IPS DF 6.9 (cell line): Measurements from ENCODE around the gene TMPRSS11F.

Experiments used
- DNase-seq: peaks from one replicate; pipeline ENCODE4 v3.0.0-alpha.2; 2013; ENCODE audit warnings: low read depth, low spot score
- H3K27ac ChIP-seq: one replicate; pipeline ENCODE4 v1.5.1; 2013; ENCODE audit warnings: low read length, control low read depth
- H3K27me3 ChIP-seq: 2 replicates; pipeline ENCODE4 v1.6.1; 2013; ENCODE audit warnings: mild to moderate bottlenecking, low read length; ENCODE audit not compliant: control insufficient read depth, insufficient read depth
- H3K36me3 ChIP-seq: 2 replicates; pipeline ENCODE4 v1.6.1; 2013; ENCODE audit warnings: low read length; ENCODE audit not compliant: control insufficient read depth, insufficient read depth
- H3K4me1 ChIP-seq: 2 replicates; pipeline ENCODE4 v1.6.1; 2013; ENCODE audit warnings: low read length; ENCODE audit not compliant: control insufficient read depth, insufficient read depth
- H3K4me3 ChIP-seq: 2 replicates; pipeline ENCODE4 v1.5.1; 2013; ENCODE audit warnings: mild to moderate bottlenecking, low read length
- H3K9me3 ChIP-seq: 2 replicates; pipeline ENCODE4 v1.6.1; 2013; ENCODE audit warnings: low read length, inconsistent platforms; ENCODE audit not compliant: control insufficient read depth, insufficient read depth
- WGBS: extraction: QIAGEN DNeasy Blood & Tissue Kit; methylation state at CpG from one replicate; pipeline ENCODE4 v1.1.7; 2013; ENCODE audit warnings: mixed read lengths, missing lambda C conversion rate; ENCODE audit not compliant: insufficient read length, insufficient coverage; 5-methylcytosine and 5-hydroxymethylcytosine counted together

TMPRSS11F gene

DNA sequence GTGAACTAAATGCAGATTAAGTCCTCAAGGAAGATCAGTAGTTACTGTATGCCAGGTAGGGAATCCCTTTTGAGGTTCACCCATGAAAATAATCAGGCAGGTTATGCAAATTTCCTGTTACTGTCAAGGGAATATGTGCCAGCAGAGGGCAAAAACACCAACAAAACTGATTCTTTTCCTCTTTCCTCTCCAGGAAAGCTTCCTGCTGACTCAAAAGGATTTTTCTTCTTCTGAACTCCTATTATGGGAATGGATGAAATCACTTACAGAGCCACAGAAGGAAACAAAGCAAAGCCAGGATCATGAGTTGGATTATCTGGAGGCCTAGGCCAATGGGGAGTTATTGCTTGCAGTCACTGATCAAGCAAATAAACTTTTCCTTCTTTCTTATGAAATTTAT is 49.7 kb downstream of the TMPRSS11F start:
- H3K9me3 ChIP-seq = no peaks in the 10 kb centered on the region
- no peaks in the 10 kb centered on the region for H3K36me3 ChIP-seq
- no peak overlapping the region for H3K4me3 ChIP-seq
- DNase-seq = no peak
- H3K27ac ChIP-seq = no peak overlapping the region
- no peaks in the 10 kb centered on the region for H3K27me3 ChIP-seq
- H3K4me1 ChIP-seq = no peaks in the 10 kb centered on the region

DNA sequence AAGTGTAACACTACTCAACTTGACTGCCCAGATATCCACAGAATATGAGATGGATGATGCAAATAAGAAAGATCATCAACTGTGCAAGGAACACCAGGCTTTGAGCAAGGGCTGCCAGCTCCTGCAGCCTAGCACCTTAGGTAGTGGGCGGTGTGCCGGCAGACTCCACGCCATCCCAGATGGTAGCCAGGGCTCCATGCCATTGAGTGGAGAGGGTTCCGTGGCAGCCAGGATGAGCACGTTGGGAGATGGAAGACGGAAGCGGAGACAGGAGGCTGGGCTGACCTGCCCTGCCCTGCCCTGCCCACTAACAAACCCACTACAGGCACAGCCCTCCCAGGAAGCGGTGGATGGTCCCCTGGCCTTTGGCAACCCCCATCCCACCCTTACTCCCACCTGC is 51.9 kb downstream of the TMPRSS11F start:
- Histone ChIP-seq H3K4me1 (peaks cover 1% of the 10 kb centered on the region; the same call in 1 of the 2 replicates), H3K9me3 (no peaks in the 10 kb centered on the region), H3K4me3 (no peak overlapping the region), H3K27me3 (no peaks in the 10 kb centered on the region), H3K36me3 (no peaks in the 10 kb centered on the region), H3K27ac (no peak overlapping the region)
- DNase-seq = no peak
- no CpG with 5 or more reads among the region's 8 CpGs for WGBS

DNA sequence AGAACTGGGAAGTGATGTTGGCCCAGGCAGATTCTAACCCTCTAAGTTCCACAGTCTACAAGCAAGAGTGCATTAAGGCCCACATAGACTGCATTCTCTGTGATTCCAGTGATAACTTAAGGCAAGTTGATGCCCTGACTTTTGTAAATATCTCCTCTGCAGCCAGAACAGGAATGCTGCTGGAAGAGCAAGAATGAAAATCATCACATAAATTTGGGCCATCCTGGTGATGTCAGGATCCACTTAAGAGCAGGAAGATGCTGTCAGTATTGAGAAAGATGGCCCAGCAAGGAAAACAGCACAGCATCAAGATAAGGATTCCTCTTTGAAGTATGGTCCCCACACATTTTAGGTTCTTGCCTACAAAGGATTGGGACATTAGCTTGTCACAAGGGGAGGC is 52.4 kb downstream of the TMPRSS11F start:
- H3K9me3 ChIP-seq = no peaks in the 10 kb centered on the region
- no peak overlapping the region for H3K4me3 ChIP-seq
- H3K27ac ChIP-seq = no peak overlapping the region
- H3K27me3 ChIP-seq = no peaks in the 10 kb centered on the region
- peaks cover 1% of the 10 kb centered on the region; the same call in 1 of the 2 replicates for H3K4me1 ChIP-seq
- H3K36me3 ChIP-seq = no peaks in the 10 kb centered on the region
- no peak for DNase-seq

DNA sequence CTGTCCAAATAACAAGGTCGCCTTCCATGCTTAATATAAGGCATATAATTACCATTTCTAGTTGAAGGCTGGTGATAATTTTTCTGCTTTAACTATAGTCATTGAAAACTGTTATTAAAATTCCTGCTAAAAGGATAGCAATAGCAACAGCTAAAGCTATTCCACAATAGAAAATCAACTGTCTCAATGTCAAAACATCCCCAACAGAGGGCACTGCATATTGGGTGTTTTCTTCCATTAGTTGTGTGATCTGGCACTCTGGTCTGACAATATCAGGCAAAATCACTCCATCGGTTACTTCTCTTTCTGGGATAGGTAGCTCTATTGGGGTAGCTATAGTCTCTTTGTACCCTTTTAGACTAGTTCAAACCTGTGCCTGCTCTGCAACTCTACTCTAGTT is 53.5 kb downstream of the TMPRSS11F start:
- Histone ChIP-seq H3K36me3 (no peaks in the 10 kb centered on the region), H3K27ac (no peak overlapping the region), H3K4me1 (peaks cover 1% of the 10 kb centered on the region; the same call in 1 of the 2 replicates), H3K4me3 (no peak overlapping the region), H3K27me3 (no peaks in the 10 kb centered on the region), H3K9me3 (no peaks in the 10 kb centered on the region)
- no CpG with 5 or more reads among the region's 2 CpGs for WGBS
- DNase-seq = no peak

DNA sequence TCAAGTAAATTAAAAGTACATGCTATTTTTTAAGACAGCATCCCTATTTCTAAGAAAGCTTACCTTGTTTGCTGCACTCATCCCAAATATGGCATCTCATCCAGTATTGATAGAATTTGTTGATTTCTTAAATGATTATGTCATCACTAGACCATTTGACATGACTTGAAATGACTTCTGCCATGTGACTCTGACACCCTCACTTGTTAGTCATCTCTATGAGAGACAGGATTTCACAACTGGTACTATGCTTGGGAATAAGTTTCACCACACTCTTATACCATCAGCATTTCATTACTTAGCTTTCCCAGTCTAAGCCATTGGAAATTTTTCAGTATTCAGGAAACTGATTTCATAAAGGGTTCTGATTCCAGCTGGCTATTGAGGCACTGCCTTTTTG is 55.3 kb downstream of the TMPRSS11F start:
- peaks cover 1% of the 10 kb centered on the region; the same call in 1 of the 2 replicates for H3K4me1 ChIP-seq
- no peak overlapping the region for H3K4me3 ChIP-seq
- no peaks in the 10 kb centered on the region for H3K9me3 ChIP-seq
- DNase-seq = no peak
- no peaks in the 10 kb centered on the region for H3K36me3 ChIP-seq
- no peak overlapping the region for H3K27ac ChIP-seq
- no peaks in the 10 kb centered on the region for H3K27me3 ChIP-seq

DNA sequence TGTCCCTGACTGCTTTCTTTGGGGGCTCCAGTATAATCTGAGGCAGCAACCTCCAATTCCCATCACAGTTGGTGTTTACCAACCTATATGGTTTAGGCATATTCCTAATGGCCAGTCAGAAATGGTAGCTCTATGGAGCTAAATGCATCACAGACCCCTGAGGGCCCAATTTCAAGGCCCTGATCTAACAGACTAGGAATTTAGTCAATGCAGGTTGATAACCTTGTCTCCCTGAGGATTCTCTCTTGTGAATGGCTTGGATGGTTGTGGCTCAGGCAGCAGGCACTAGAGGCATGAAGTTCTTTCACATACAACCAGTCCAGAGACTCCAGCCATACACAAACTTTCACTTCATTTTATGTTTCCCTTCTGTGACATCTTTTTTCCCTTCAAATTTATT is 59.4 kb downstream of the TMPRSS11F start:
- peaks cover 1% of the 10 kb centered on the region; the same call in 1 of the 2 replicates for H3K4me1 ChIP-seq
- DNase-seq = no peak
- H3K27ac ChIP-seq = no peak overlapping the region
- no peak overlapping the region for H3K4me3 ChIP-seq
- no peaks in the 10 kb centered on the region for H3K9me3 ChIP-seq
- H3K27me3 ChIP-seq = no peaks in the 10 kb centered on the region
- H3K36me3 ChIP-seq = no peaks in the 10 kb centered on the region

DNA sequence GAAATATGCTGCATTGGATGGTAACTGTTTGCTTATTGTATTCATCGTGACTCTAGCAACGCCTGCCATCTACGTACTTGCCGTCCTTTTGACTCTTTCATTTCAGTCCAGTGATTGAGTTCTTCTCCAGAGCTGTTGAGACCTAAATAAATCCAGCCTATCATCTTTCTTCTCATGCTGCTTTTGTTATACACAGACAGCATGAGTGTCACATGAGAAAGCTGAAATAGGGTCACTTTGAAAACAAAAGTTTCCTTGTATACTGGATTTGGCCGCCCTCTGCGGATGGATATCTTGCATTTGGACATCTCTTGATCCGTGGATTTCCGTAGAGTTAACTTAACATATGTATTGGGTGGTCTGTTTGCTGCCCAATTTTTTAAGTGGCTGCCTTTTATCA is 67.2 kb downstream of the TMPRSS11F start:
- Histone ChIP-seq H3K4me3 (no peak overlapping the region), H3K36me3 (no peaks in the 10 kb centered on the region), H3K4me1 (no peaks in the 10 kb centered on the region), H3K27me3 (no peaks in the 10 kb centered on the region), H3K27ac (no peak overlapping the region), H3K9me3 (no peaks in the 10 kb centered on the region)
- no peak for DNase-seq
- WGBS = no CpG with 5 or more reads among the region's 8 CpGs

DNA sequence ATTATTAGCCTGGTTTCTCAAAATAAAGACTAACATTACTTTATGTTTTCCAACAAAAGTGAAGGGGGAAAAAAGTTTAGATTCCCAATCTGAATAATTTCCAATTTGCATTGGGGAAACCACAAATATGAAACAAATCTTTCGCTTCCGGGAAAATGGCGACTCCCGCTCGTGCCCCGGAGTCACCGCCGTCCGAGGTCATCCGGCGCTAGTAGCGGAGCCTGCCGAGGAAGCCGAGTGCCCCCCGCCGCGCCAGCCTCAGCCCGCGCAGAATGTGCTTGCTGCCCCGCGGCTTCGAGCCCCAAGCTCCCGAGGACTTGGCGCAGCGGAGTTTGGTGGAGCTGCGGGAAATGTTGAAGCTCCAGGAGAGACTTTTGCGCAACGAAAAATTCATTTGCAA is 91.4 kb downstream of the TMPRSS11F start:
- no peak overlapping the region for H3K4me3 ChIP-seq
- no peaks in the 10 kb centered on the region for H3K9me3 ChIP-seq
- WGBS = no CpG with 5 or more reads among the region's 28 CpGs
- no peaks in the 10 kb centered on the region for H3K4me1 ChIP-seq
- H3K27me3 ChIP-seq = no peaks in the 10 kb centered on the region
- no peak overlapping the region for H3K27ac ChIP-seq
- no peaks in the 10 kb centered on the region for H3K36me3 ChIP-seq
- no peak for DNase-seq

DNA sequence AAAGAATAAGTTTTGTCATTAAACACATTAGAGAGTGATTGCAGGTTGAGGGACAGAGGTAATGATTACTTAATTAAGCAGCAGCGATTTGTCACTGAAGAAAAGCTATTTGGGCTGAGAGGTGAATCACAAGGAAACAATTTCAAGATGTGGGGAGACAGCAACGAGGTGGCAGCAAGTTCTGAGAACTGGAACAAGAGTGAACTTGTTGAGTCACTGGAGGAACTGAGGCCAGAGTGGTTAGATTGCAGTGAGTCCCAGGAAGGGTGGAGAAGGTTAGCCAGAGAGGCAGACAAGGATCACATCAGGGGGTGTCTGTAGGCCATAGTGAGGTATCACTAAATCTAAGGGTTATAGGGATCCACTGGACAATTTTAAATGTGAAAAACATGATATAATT is 108.5 kb downstream of the TMPRSS11F start:
- no peak for DNase-seq
- no peaks in the 10 kb centered on the region for H3K4me1 ChIP-seq
- H3K4me3 ChIP-seq = no peak overlapping the region
- no peaks in the 10 kb centered on the region for H3K36me3 ChIP-seq
- no peaks in the 10 kb centered on the region for H3K9me3 ChIP-seq
- no peaks in the 10 kb centered on the region for H3K27me3 ChIP-seq
- H3K27ac ChIP-seq = no peak overlapping the region
- WGBS = no CpG with 5 or more reads among the region's 2 CpGs

DNA sequence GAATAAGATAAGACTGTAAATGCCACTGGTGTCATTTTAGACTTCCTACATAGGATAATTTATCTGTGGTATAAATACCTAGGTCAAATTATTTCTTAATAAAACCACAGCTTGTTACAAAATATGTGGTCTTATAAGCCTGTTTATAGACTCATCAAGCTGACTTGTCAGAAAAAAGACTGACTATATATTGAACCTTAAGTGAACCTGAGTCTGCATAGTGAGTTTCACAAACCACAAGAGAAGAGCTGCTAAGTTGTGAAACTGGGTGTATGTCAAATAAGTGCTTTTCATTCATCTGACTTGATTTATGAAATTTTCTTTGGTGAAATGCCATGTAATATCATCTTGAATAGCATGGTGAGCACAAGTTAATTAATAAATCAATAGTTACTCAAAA is 118.0 kb downstream of the TMPRSS11F start:
- no peaks in the 10 kb centered on the region for H3K36me3 ChIP-seq
- H3K4me1 ChIP-seq = no peaks in the 10 kb centered on the region
- no peaks in the 10 kb centered on the region for H3K9me3 ChIP-seq
- DNase-seq = no peak
- H3K4me3 ChIP-seq = no peak overlapping the region
- no peak overlapping the region for H3K27ac ChIP-seq
- H3K27me3 ChIP-seq = no peaks in the 10 kb centered on the region
